ENCODE data around the gene PCNX2. TPM values are rescaled to one million over a fixed set of nuclear protein-coding genes. Genes with fewer than 3 reads are reported as not detected.

Gene PCNX2
- total and polyA plus RNA-seq, 2 donors (not counting 3 experiments of a cell fraction or from before 2014, with no cell fraction given) = 6.6 to 11.0 TPM

GRCh38 chr1:233127157-233127556 lies 168.4 kb downstream of the PCNX2 start:
- no peaks in the 10 kb centered on the region for H3K79me2 ChIP-seq (ENCODE audit: control insufficient read depth, insufficient read depth, low read length)
- no peak overlapping the region for H3K27ac ChIP-seq (ENCODE audit: insufficient read depth, low read depth, low read length)
- no peak overlapping the region for H3K4me2 ChIP-seq (ENCODE audit: insufficient read depth, low read length)
- H4K20me1 ChIP-seq (replicated peaks; ENCODE audit: control insufficient read depth, extremely low read depth, insufficient read depth, low read length) = no peaks in the 10 kb centered on the region
- no peak overlapping the region for H2AFZ ChIP-seq (ENCODE audit: low read depth, low read length)
- H3K9me1 ChIP-seq (replicated peaks; ENCODE audit: control insufficient read depth, extremely low read depth, insufficient read depth, low read length) = no peaks in the 10 kb centered on the region
- no TSS peak for BruUV-seq (replicated peaks)
- no peak overlapping the region for H3K4me3 ChIP-seq (replicated peaks in 1 of 3; ENCODE audit: insufficient read depth in 1 of 3, low read depth in 1 of 3, low read length in 3 of 3)
- ChIA-PET POLR2A (no interaction called here), CTCF (no interaction called here)
- no peak for FAIRE-seq
- no peaks in the 10 kb centered on the region for H3K36me3 ChIP-seq (ENCODE audit: control insufficient read depth in 2 of 2, extremely low read depth in 1 of 2, insufficient read depth in 2 of 2, low read length in 2 of 2)
- intact Hi-C loops (cut with micrococcal nuclease) (no loop called here), dilution Hi-C loops (cut with MboI; ENCODE audit: extremely low pct_ligation_motif_present, low sequenced_read_pairs) (no loop called here)
- no peaks in the 10 kb centered on the region for H3K27me3 ChIP-seq (ENCODE audit: control insufficient read depth in 2 of 2, insufficient read depth in 2 of 2, low read length in 2 of 2)
- no peaks in the 10 kb centered on the region for H3K9me3 ChIP-seq (replicated peaks; ENCODE audit: control insufficient read depth, insufficient read depth, low read length)
- peak; percentile 8 for DNase-seq (ENCODE audit: low read depth, low spot score)
- no peak overlapping the region for H3K9ac ChIP-seq (replicated peaks; ENCODE audit: extremely low read depth, insufficient read depth, low read length)
- TF ChIP-seq MAX (IDR thresholded peaks at IDR 0.05; ENCODE audit: insufficient read depth, insufficient read length) (no peak), POLR2AphosphoS5 (IDR thresholded peaks at IDR 0.05; ENCODE audit: insufficient read depth, low read depth, low read length) (no peak), MYC (IDR thresholded peaks at IDR 0.05; ENCODE audit: low read depth, low read length) (no peak), EZH2 (IDR thresholded peaks at IDR 0.05; ENCODE audit: borderline replicate concordance, low read depth, low read length, severe bottlenecking) (no peak)
- no peaks in the 10 kb centered on the region for H3K4me1 ChIP-seq (ENCODE audit: control insufficient read depth, extremely low read depth, insufficient read depth, low read length)

- no peak overlapping the region for H3K9ac ChIP-seq (replicated peaks; ENCODE audit: extremely low read depth, insufficient read depth, low read length)
- CTCF ChIA-PET = no interaction called here
- intact Hi-C loops (cut with micrococcal nuclease) = loop anchor here (1.0 kb wide), 1 partner anchor 9 kb away; no protein-coding TSS in a partner anchor
- no TSS peak for BruUV-seq (replicated peaks)
- no peak for FAIRE-seq
- POLR2A ChIA-PET = no interaction called here
- TF ChIP-seq GATA2 (IDR thresholded peaks at IDR 0.05; ENCODE audit: insufficient read depth, insufficient read length, low read depth, low read length) = no peak
- no peak for TF ChIP-seq FOS (IDR thresholded peaks at IDR 0.05; ENCODE audit: borderline replicate concordance, insufficient read depth, low read length)
- TF ChIP-seq CTCF (IDR thresholded peaks at IDR 0.05; ENCODE audit: extremely low read depth in 1 of 2, insufficient read depth in 1 of 2, low read depth in 1 of 2, low read length in 2 of 2) = no peak
- TF ChIP-seq MAX (IDR thresholded peaks at IDR 0.05; ENCODE audit: insufficient read depth, insufficient read length) = no peak
- no peak for TF ChIP-seq EZH2 (IDR thresholded peaks at IDR 0.05; ENCODE audit: borderline replicate concordance, low read depth, low read length, severe bottlenecking)
- no peak for TF ChIP-seq JUN (IDR thresholded peaks at IDR 0.05; ENCODE audit: borderline replicate concordance, insufficient read depth, insufficient read length, low read depth)
- TF ChIP-seq POLR2A (IDR thresholded peaks at IDR 0.05; ENCODE audit: low read depth, low read length) = no peak
- TF ChIP-seq MYC (IDR thresholded peaks at IDR 0.05; ENCODE audit: low read depth, low read length) = no peak
- no peak for TF ChIP-seq POLR2AphosphoS5 (IDR thresholded peaks at IDR 0.05; ENCODE audit: insufficient read depth, low read depth, low read length)
- H2AFZ ChIP-seq (ENCODE audit: low read depth, low read length) = no peak overlapping the region
- H3K79me2 ChIP-seq (ENCODE audit: control insufficient read depth, insufficient read depth, low read length) = no peaks in the 10 kb centered on the region
- H3K4me1 ChIP-seq (ENCODE audit: control insufficient read depth, extremely low read depth, insufficient read depth, low read length) = peaks cover 5% of the 10 kb centered on the region
- H3K27ac ChIP-seq (ENCODE audit: insufficient read depth, low read depth, low read length) = no peak overlapping the region
- dilution Hi-C loops (cut with MboI; ENCODE audit: extremely low pct_ligation_motif_present, low sequenced_read_pairs) = no loop called here
- no peaks in the 10 kb centered on the region for H3K36me3 ChIP-seq (ENCODE audit: control insufficient read depth in 2 of 2, extremely low read depth in 1 of 2, insufficient read depth in 2 of 2, low read length in 2 of 2)
- H3K27me3 ChIP-seq (ENCODE audit: control insufficient read depth in 2 of 2, insufficient read depth in 2 of 2, low read length in 2 of 2) = no peaks in the 10 kb centered on the region
- H3K4me2 ChIP-seq (ENCODE audit: insufficient read depth, low read length) = no peak overlapping the region
- H3K9me3 ChIP-seq (replicated peaks; ENCODE audit: control insufficient read depth, insufficient read depth, low read length) = no peaks in the 10 kb centered on the region
- no peaks in the 10 kb centered on the region for H3K9me1 ChIP-seq (replicated peaks; ENCODE audit: control insufficient read depth, extremely low read depth, insufficient read depth, low read length)
- H3K4me3 ChIP-seq (replicated peaks in 1 of 3; ENCODE audit: insufficient read depth in 1 of 3, low read depth in 1 of 3, low read length in 3 of 3) = no peak overlapping the region
- no peak for DNase-seq (ENCODE audit: low read depth, low spot score)
- H4K20me1 ChIP-seq (replicated peaks; ENCODE audit: control insufficient read depth, extremely low read depth, insufficient read depth, low read length) = no peaks in the 10 kb centered on the region
These were observed 172.7 kb downstream of the PCNX2 start for GRCh38 chr1:233122779-233123178.
